A673 (cell line): ENCODE results near the gene TLNRD1. TPM values are rescaled to one million over a fixed set of nuclear protein-coding genes. Genes with fewer than 3 reads are reported as not detected.

Experiments
- BruUV-seq: library from RNA; stranded (reverse); fragments of 400-500 nt; replicated peaks from 2 replicates; lab custom pipeline; 2021; lab: Mats Ljungman, UMichigan
- CTCF ChIA-PET: fragments of 300-600 bp; sonication (Branson Sonifier 250); formaldehyde crosslinking; loops from one replicate; lab custom pipeline; 2022; ENCODE audit warnings: antibody characterized with exemption; lab: Charles Lee
- POLR2A ChIA-PET: fragments of 300-600 bp; sonication (Branson Sonifier 250); formaldehyde crosslinking; loops from one replicate; lab custom pipeline; 2022; ENCODE audit warnings: antibody characterized with exemption; ENCODE audit not compliant: low non-redundant PET; lab: Charles Lee
- DNase-seq: peaks from one replicate; pipeline ENCODE4 v3.0.0-alpha.2; 2015; ENCODE audit warnings: low spot score
- H3K27ac ChIP-seq: fragments of 200-600 bp; sonication (generic); 2 replicates; pipeline ENCODE4 v1.5.1; 2016; ENCODE audit warnings: mixed run types, low read depth, mild to moderate bottlenecking, mixed read lengths, antibody characterized with exemption, low read length; ENCODE audit not compliant: poor library complexity, severe bottlenecking
- H3K27me3 ChIP-seq: fragments of 200-600 bp; sonication (generic); replicated peaks from 2 replicates; pipeline ENCODE4 v1.6.1; 2017; ENCODE audit warnings: mixed run types, low read depth, mild to moderate bottlenecking, mixed read lengths, antibody characterized with exemption, low read length; ENCODE audit not compliant: insufficient read depth, poor library complexity
- H3K36me3 ChIP-seq: fragments of 200-600 bp; sonication (generic); 2 replicates; pipeline ENCODE4 v1.6.1; 2016; ENCODE audit warnings: mixed run types, mild to moderate bottlenecking, mixed read lengths, antibody characterized with exemption, low read length; ENCODE audit not compliant: insufficient read depth, poor library complexity, severe bottlenecking
- H3K4me1 ChIP-seq: fragments of 200-600 bp; sonication (generic); 2 replicates; pipeline ENCODE4 v1.6.1; 2017; ENCODE audit warnings: mixed run types, mild to moderate bottlenecking, mixed read lengths, antibody characterized with exemption, low read length; ENCODE audit not compliant: insufficient read depth, poor library complexity, severe bottlenecking
- H3K4me3 ChIP-seq: fragments of 200-600 bp; sonication (generic); 2 replicates; pipeline ENCODE4 v1.5.1; 2016; ENCODE audit warnings: low read depth, mixed run types, mild to moderate bottlenecking, mixed read lengths, low read length; ENCODE audit not compliant: poor library complexity, severe bottlenecking
- H3K9me3 ChIP-seq: fragments of 200-600 bp; sonication (generic); 2 replicates; pipeline ENCODE4 v1.6.1; 2016; ENCODE audit warnings: mixed run types, low read depth, mild to moderate bottlenecking, mixed read lengths, antibody characterized with exemption, low read length; ENCODE audit not compliant: poor library complexity, severe bottlenecking
- EZH2 ChIP-seq: fragments of 200-600 bp; sonication (generic); IDR thresholded peaks from 2 replicates; pipeline ENCODE4 v1.6.1; 2017; ENCODE audit warnings: borderline replicate concordance, low read depth, mild to moderate bottlenecking, mixed read lengths, antibody characterized with exemption, low read length; ENCODE audit not compliant: poor library complexity, severe bottlenecking
- intact Hi-C: fragments of 100-400 bp; cut with micrococcal nuclease; formaldehyde crosslinking; loops from one replicate; pipeline ENCODE4 v1.10.0; 2022; ENCODE audit not compliant: unreplicated experiment
- total RNA-seq: library from RNA; stranded (reverse); gene quantifications from 2 replicates; pipeline ENCODE4 v1.2.3, GENCODE V29; 2021
- TF ChIP-seq, protein P1 (sequence below): fragments of 300-800, 200-600 bp; sonication (generic); conservative IDR thresholded peaks from 2 replicates; pipeline ENCODE4 v1.5.1; 2017; ENCODE audit warnings: low read depth, mild to moderate bottlenecking, antibody characterized with exemption, low read length, moderate library complexity, mixed read lengths

The TLNRD1 gene
- total RNA-seq, 1 experiment from 2014 or later = 21.8 TPM

DNA sequence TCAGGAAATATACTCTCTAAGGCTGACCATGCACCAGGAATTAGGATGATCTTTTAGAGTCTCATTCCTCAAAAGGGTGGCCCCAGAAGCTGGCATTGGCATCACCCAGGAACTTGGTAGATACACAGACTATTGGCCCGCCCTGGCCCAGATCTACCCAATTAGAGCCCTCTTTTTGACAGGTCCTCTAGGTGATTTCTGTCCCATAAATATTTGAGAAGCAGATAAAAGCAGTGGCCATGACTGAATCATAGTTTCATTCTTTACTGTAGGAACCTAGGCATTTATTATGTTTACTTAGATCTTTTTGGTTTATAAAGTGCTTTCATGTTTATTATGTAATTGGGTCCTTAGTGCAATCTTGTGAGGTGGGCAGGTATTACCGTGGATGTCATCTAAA lies 7.6 kb downstream of the TLNRD1 start:
- CTCF ChIA-PET = no interaction called here
- no TSS peak for BruUV-seq
- Histone ChIP-seq H3K9me3 (no peaks in the 10 kb centered on the region), H3K36me3 (no peaks in the 10 kb centered on the region), H3K27me3 (no peaks in the 10 kb centered on the region), H3K4me3 (no peak overlapping the region), H3K4me1 (peaks cover 8% of the 10 kb centered on the region), H3K27ac (no peak overlapping the region)
- intact Hi-C loops = loop anchor here (10.0 kb wide), 1 partner anchor 56 kb away; no protein-coding TSS in a partner anchor
- POLR2A ChIA-PET = interaction anchor here (0.6 kb wide), 1 partner anchor 109 kb away, joined by 4 read pairs; no protein-coding TSS in a partner anchor
- TF ChIP-seq, protein P1, sequence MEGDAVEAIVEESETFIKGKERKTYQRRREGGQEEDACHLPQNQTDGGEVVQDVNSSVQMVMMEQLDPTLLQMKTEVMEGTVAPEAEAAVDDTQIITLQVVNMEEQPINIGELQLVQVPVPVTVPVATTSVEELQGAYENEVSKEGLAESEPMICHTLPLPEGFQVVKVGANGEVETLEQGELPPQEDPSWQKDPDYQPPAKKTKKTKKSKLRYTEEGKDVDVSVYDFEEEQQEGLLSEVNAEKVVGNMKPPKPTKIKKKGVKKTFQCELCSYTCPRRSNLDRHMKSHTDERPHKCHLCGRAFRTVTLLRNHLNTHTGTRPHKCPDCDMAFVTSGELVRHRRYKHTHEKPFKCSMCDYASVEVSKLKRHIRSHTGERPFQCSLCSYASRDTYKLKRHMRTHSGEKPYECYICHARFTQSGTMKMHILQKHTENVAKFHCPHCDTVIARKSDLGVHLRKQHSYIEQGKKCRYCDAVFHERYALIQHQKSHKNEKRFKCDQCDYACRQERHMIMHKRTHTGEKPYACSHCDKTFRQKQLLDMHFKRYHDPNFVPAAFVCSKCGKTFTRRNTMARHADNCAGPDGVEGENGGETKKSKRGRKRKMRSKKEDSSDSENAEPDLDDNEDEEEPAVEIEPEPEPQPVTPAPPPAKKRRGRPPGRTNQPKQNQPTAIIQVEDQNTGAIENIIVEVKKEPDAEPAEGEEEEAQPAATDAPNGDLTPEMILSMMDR = no peak
- no peak for TF ChIP-seq EZH2
- no peak for DNase-seq

DNA sequence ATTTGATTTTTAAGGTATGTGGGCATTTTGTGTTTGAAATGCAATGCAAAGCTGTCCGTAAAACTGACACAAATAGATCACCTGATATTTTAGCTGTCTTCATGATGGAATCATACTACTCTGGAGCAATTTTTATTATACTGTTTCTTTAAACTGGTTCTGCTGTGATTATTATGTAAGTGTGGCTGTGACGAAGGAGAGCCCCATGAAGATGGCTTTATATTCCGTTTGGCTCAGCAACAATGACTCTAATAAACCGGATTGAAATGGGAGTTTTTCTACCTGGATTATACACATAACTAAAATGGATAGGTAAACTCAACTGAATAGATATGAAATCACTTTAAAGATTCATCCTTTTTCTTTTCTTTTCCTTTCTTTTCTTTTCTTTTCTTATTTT lies 9.4 kb downstream of the TLNRD1 start:
- no peak overlapping the region for H3K4me3 ChIP-seq
- no peak for TF ChIP-seq EZH2
- TF ChIP-seq, protein P1 = no peak
- no peaks in the 10 kb centered on the region for H3K9me3 ChIP-seq
- H3K36me3 ChIP-seq = no peaks in the 10 kb centered on the region
- CTCF ChIA-PET = no interaction called here
- no peaks in the 10 kb centered on the region for H3K27me3 ChIP-seq
- no peak for DNase-seq
- intact Hi-C loops = no loop called here
- no peaks in the 10 kb centered on the region for H3K4me1 ChIP-seq
- no TSS peak for BruUV-seq
- no peak overlapping the region for H3K27ac ChIP-seq
- POLR2A ChIA-PET = no interaction called here

DNA sequence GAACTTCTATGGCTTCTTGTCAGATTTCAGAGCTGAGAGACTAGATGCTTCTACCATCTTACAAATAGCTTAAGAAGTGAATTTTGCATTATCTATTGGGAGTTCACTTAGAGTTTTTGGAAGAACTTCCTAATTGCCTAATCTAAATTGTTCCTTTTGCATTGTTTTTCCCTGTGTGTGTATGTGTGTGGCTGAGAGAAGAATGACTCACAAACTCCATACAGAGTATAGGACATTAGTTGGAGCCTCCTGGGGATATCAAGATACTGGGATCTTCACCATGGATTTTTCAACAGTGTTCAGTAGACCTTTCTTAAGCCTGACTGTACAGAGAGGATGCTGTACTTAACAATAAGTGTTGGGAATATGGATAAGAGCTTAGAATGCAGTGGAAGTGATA lies 10.9 kb downstream of the TLNRD1 start:
- no peaks in the 10 kb centered on the region for H3K9me3 ChIP-seq

More for the DNA sequence above, 10.9 kb downstream of the TLNRD1 start:
- no peak overlapping the region for H3K27ac ChIP-seq
- no peak for TF ChIP-seq EZH2
- TF ChIP-seq, protein P1 = no peak
- H3K27me3 ChIP-seq = no peaks in the 10 kb centered on the region
- no peaks in the 10 kb centered on the region for H3K36me3 ChIP-seq
- no peak overlapping the region for H3K4me3 ChIP-seq
- H3K4me1 ChIP-seq = no peaks in the 10 kb centered on the region
- ChIA-PET CTCF (no interaction called here), POLR2A (no interaction called here)
- no TSS peak for BruUV-seq
- DNase-seq = no peak
- intact Hi-C loops = no loop called here
